ENCODE data around the gene LDB2.

DNA sequence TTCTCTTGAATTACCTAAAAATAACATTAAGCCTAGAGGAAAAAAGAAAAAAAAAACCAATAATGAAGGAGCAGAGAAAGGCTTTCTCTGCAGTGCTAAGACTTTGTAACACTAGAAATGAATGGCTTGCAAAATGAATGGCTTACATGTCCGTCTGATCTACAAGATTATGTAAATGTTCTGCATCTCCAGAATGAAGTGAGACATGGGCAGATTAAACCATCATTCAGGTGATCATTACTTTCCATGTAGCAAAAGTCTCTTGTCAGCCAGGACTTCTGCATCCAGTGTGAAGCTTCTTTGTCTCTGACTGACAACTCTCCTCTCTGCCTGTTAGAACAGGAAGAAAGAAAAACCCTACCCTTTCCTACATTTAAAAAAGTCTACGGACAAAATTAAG lies 304.3 kb downstream of the LDB2 start:
- TF ChIP-seq YY1 (IDR thresholded peaks at IDR 0.05; ENCODE audit: insufficient read depth, insufficient read length), result no peak
- no peak for TF ChIP-seq ZNF274 (IDR thresholded peaks at IDR 0.05; ENCODE audit: low read depth, low read length)

Data from NT2/D1 (cell line).